Keratinocyte (primary cell): ENCODE results near the gene METTL9.

Experiments used
- CTCF ChIP-seq, 3 experiments: IDR thresholded peaks in 1 of 3; conservative IDR thresholded peaks in 1 of 3; optimal IDR thresholded peaks in 1 of 3; 2 replicates in 2 of 3; 3 replicates in 1 of 3; pipeline versions ENCODE3 to v1.5.1; 2011; ENCODE audit warnings: low read length in 3 of 3, mild to moderate bottlenecking in 3 of 3, moderate library complexity in 2 of 3, control low read depth in 1 of 3, inconsistent platforms in 1 of 3; ENCODE audit not compliant: insufficient read depth in 2 of 3; ENCODE audit errors: extremely low read depth in 1 of 3
- EZH2 ChIP-seq: IDR thresholded peaks from one replicate; pipeline ENCODE4 v1.6.1; 2012; ENCODE audit warnings: inconsistent platforms, mild to moderate bottlenecking, low read length, moderate library complexity

- no peak for TF ChIP-seq CTCF (optimal IDR thresholded peaks at IDR 0.05 in 1 of 3, IDR thresholded peaks at IDR 0.05 in 1 of 3, conservative IDR thresholded peaks at IDR 0.05 in 1 of 3; ENCODE audit: extremely low read depth in 1 of 3, insufficient read depth in 2 of 3, low read length in 3 of 3)
- TF ChIP-seq EZH2, result no peak
Measured at GRCh38 chr16:21628772-21629171, 29.4 kb downstream of the METTL9 start.
